ENCODE data around the gene ZDHHC9. TPM values are rescaled to one million over a fixed set of nuclear protein-coding genes. Genes with fewer than 3 reads are reported as not detected.

ZDHHC9 gene
- total RNA-seq, 1 donor from 2014 or later: 19.2 TPM

- Histone ChIP-seq H3K27ac (no peak within 1 kb of the TSS), H3K27me3 (no peaks in the 10 kb centered on the region), H3K36me3 (no peaks in the 10 kb centered on the region), H3K9me3 (no peaks in the 10 kb centered on the region), H3K4me3 (peak within 1 kb of the TSS in 1 of 2 donors; percentile 26), H3K4me1 (no peaks in the 10 kb centered on the region)
- TF ChIP-seq CTCF (IDR thresholded peaks at IDR 0.05) (no peak), POLR2AphosphoS5 (IDR thresholded peaks at IDR 0.05; ENCODE audit: insufficient read depth in 1 of 2, low read depth in 1 of 2) (no peak), POLR2A (IDR thresholded peaks at IDR 0.05) (no peak)
- intact Hi-C loops (cut with DNase I): no loop called here
- DNase-seq (ENCODE audit: extremely low spot score in 2 of 2): no peak
Measured at GRCh38 chrX:129779747-129780146, 63.9 kb downstream of the ZDHHC9 start, which contains the start of gene SASH3. TSS of gene SASH3 (plus strand) at chrX:129779949. CDS start at chrX:129780098, 149 bp downstream.

- TF ChIP-seq CTCF (IDR thresholded peaks at IDR 0.05) (no peak), POLR2A (IDR thresholded peaks at IDR 0.05) (no peak), POLR2AphosphoS5 (IDR thresholded peaks at IDR 0.05; ENCODE audit: insufficient read depth in 1 of 2, low read depth in 1 of 2) (no peak)
- no peak overlapping the region for H3K27ac ChIP-seq
- no peak overlapping the region for H3K4me3 ChIP-seq
- H3K27me3 ChIP-seq: no peaks in the 10 kb centered on the region
- intact Hi-C loops (cut with DNase I): no loop called here
- H3K9me3 ChIP-seq: no peaks in the 10 kb centered on the region
- H3K4me1 ChIP-seq: no peaks in the 10 kb centered on the region
- no peaks in the 10 kb centered on the region for H3K36me3 ChIP-seq
- DNase-seq (ENCODE audit: extremely low spot score in 2 of 2): no peak
Measured at GRCh38 chrX:129779086-129779672, 64.5 kb downstream of the ZDHHC9 start.

GRCh38 chrX:129777218-129778030 lies 66.3 kb downstream of the ZDHHC9 start:
- Histone ChIP-seq H3K4me3 (no peak overlapping the region), H3K27me3 (no peaks in the 10 kb centered on the region), H3K9me3 (no peaks in the 10 kb centered on the region), H3K27ac (no peak overlapping the region), H3K36me3 (no peaks in the 10 kb centered on the region), H3K4me1 (no peaks in the 10 kb centered on the region)
- TF ChIP-seq POLR2A (IDR thresholded peaks at IDR 0.05) (no peak), POLR2AphosphoS5 (IDR thresholded peaks at IDR 0.05; ENCODE audit: insufficient read depth in 1 of 2, low read depth in 1 of 2) (peak in 1 of 2 donors; percentile 59), CTCF (IDR thresholded peaks at IDR 0.05) (no peak)
- intact Hi-C loops (cut with DNase I): no loop called here
- no peak for DNase-seq (ENCODE audit: extremely low spot score in 2 of 2)

GRCh38 chrX:129773649-129774458 lies 69.8 kb downstream of the ZDHHC9 start:
- no peak for DNase-seq (ENCODE audit: extremely low spot score in 2 of 2)
- Histone ChIP-seq H3K27ac (no peak overlapping the region), H3K36me3 (no peaks in the 10 kb centered on the region), H3K9me3 (no peaks in the 10 kb centered on the region), H3K4me3 (no peak overlapping the region), H3K4me1 (no peaks in the 10 kb centered on the region), H3K27me3 (no peaks in the 10 kb centered on the region)
- intact Hi-C loops (cut with DNase I): no loop called here
- no peak for TF ChIP-seq POLR2AphosphoS5 (IDR thresholded peaks at IDR 0.05; ENCODE audit: insufficient read depth in 1 of 2, low read depth in 1 of 2)
- TF ChIP-seq CTCF (IDR thresholded peaks at IDR 0.05): no peak
- TF ChIP-seq POLR2A (IDR thresholded peaks at IDR 0.05): no peak

All from vagina (tissue), 2 donors.